ENCODE results near the gene IQGAP1.
"Not testable (repeated sequence)": the region's sequence is repeated elsewhere in the genome, so short reads cannot be mapped to it uniquely, and the experiment has no call there.

IQGAP1 gene

GRCh38 chr15:90483637-90484036, 95.6 kb downstream of the IQGAP1 start:
- DNase-seq (ENCODE audit: low spot score), result no peak

GRCh38 chr15:90487186-90487585, 99.1 kb downstream of the IQGAP1 start:
- no peak for DNase-seq (ENCODE audit: low spot score)

- no peak for DNase-seq (ENCODE audit: low spot score)
Observed at GRCh38 chr15:90489514-90489913, 101.5 kb downstream of the IQGAP1 start.

- no peak for DNase-seq (ENCODE audit: low spot score)
Observed at GRCh38 chr15:90489944-90490343, 101.9 kb downstream of the IQGAP1 start.

GRCh38 chr15:90493647-90494046, 105.6 kb downstream of the IQGAP1 start:
- DNase-seq (ENCODE audit: low spot score), result no peak

- DNase-seq (ENCODE audit: low spot score), result no peak
Observed at GRCh38 chr15:90495067-90495466, 107.0 kb downstream of the IQGAP1 start.

GRCh38 chr15:90496791-90497190, 108.7 kb downstream of the IQGAP1 start:
- no peak for DNase-seq (ENCODE audit: low spot score)

- no peak for DNase-seq (ENCODE audit: low spot score)
Observed at GRCh38 chr15:90497376-90497775, 109.3 kb downstream of the IQGAP1 start.

GRCh38 chr15:90497912-90498311, 109.9 kb downstream of the IQGAP1 start:
- no peak for DNase-seq (ENCODE audit: low spot score)

- no peak for DNase-seq (ENCODE audit: low spot score)
Observed at GRCh38 chr15:90500171-90500570, 112.1 kb downstream of the IQGAP1 start.

- DNase-seq (ENCODE audit: low spot score), result no peak
Observed at GRCh38 chr15:90501898-90502297, 113.9 kb downstream of the IQGAP1 start.

GRCh38 chr15:90510781-90511180, 122.7 kb downstream of the IQGAP1 start:
- DNase-seq (ENCODE audit: low spot score), result not testable (repeated sequence)

GRCh38 chr15:90511211-90511618, 123.2 kb downstream of the IQGAP1 start:
- DNase-seq (ENCODE audit: low spot score), result not testable (repeated sequence)

GRCh38 chr15:90512276-90512675, 124.2 kb downstream of the IQGAP1 start:
- DNase-seq (ENCODE audit: low spot score), result no peak

- no peak for DNase-seq (ENCODE audit: low spot score)
Observed at GRCh38 chr15:90512981-90513380, 124.9 kb downstream of the IQGAP1 start.

- no peak for DNase-seq (ENCODE audit: low spot score)
Observed at GRCh38 chr15:90513448-90513847, 125.4 kb downstream of the IQGAP1 start.

- DNase-seq (ENCODE audit: low spot score), result not testable (repeated sequence)
Observed at GRCh38 chr15:90513893-90514292, 125.9 kb downstream of the IQGAP1 start.

GRCh38 chr15:90519688-90520087, 131.6 kb downstream of the IQGAP1 start:
- DNase-seq (ENCODE audit: low spot score), result no peak

GRCh38 chr15:90520365-90520764, 132.3 kb downstream of the IQGAP1 start:
- no peak for DNase-seq (ENCODE audit: low spot score)

- DNase-seq (ENCODE audit: low spot score), result no peak
Observed at GRCh38 chr15:90523373-90523772, 135.3 kb downstream of the IQGAP1 start.

GRCh38 chr15:90524018-90524803, 136.2 kb downstream of the IQGAP1 start:
- not testable (repeated sequence) for DNase-seq (ENCODE audit: low spot score)

GRCh38 chr15:90529011-90529370, 140.9 kb downstream of the IQGAP1 start:
- DNase-seq (ENCODE audit: low spot score), result no peak

- DNase-seq (ENCODE audit: low spot score), result peak; percentile 81
Observed at GRCh38 chr15:90529371-90530249, 141.6 kb downstream of the IQGAP1 start, which contains the start of gene CRTC3. Gene CRTC3 (plus strand): TSS chr15:90529923. CDS start chr15:90530072, 149 bp downstream.

Data from germinal center (tissue), 1 donor.